HEK293 (cell line): Measurements from ENCODE around the gene KCNK4.

Experiments used
- CTCF ChIA-PET: fragments of 350-600 bp; formaldehyde crosslinking; extraction: SDS; loops from one replicate; lab custom pipeline; 2021; ENCODE audit warnings: antibody characterized with exemption; lab: Yijun Ruan, JAX
- POLR2A ChIA-PET: fragments of 300-600 bp; formaldehyde crosslinking; extraction: SDS; loops from one replicate; lab custom pipeline; 2020; ENCODE audit warnings: antibody characterized with exemption, inconsistent platforms; lab: Yijun Ruan, JAX
- H3K27ac ChIP-seq: fragments of 200-500 bp; sonication (Bioruptor generic); 2 replicates; pipeline ENCODE4 v1.5.1; 2014; ENCODE audit warnings: low read depth, low read length, control low read depth, inconsistent platforms; ENCODE audit errors: extremely low read depth
- H3K36me3 ChIP-seq, 2 experiments: fragments of 200-500 bp in 1 of 2; sonication (Bioruptor generic) in 1 of 2; 1 replicate in 1 of 2; 2 replicates in 1 of 2; pipeline ENCODE4 v1.5.1; 2014 to 2017; ENCODE audit warnings: inconsistent platforms in 2 of 2, low read length in 2 of 2; ENCODE audit not compliant: control insufficient read depth in 2 of 2, insufficient read depth in 1 of 2
- H3K4me1 ChIP-seq: fragments of 200-500 bp; sonication (Bioruptor generic); 2 replicates; pipeline ENCODE4 v1.5.1; 2014; ENCODE audit warnings: mild to moderate bottlenecking, low read length, inconsistent platforms; ENCODE audit not compliant: control insufficient read depth, insufficient read depth
- H3K4me3 ChIP-seq: 2 replicates; pipeline ENCODE4 v1.5.1; 2011; ENCODE audit warnings: low read depth, mild to moderate bottlenecking, control low read depth, low read length, moderate library complexity
- H3K9me3 ChIP-seq: fragments of 200-500 bp; sonication (Bioruptor generic); 2 replicates; pipeline ENCODE4 v1.5.1; 2014; ENCODE audit warnings: low read depth, low read length, inconsistent platforms; ENCODE audit not compliant: control insufficient read depth, insufficient read depth
- EGR2 ChIP-seq: fragments of 450-650 bp; formaldehyde crosslinking; IDR thresholded peaks from 2 replicates; pipeline ENCODE4 v1.5.1; 2016; ENCODE audit warnings: low read depth, missing biosample characterization, missing genetic modification characterization
- GLI2 ChIP-seq: fragments of 450-650 bp; formaldehyde crosslinking; IDR thresholded peaks from 2 replicates; pipeline ENCODE4; 2017; ENCODE audit warnings: missing biosample characterization, missing genetic modification characterization, low read depth, borderline replicate concordance
- KLF1 ChIP-seq: fragments of 450-650 bp; formaldehyde crosslinking; IDR thresholded peaks from 2 replicates; pipeline ENCODE4 v1.5.1; 2016; ENCODE audit warnings: missing biosample characterization, missing genetic modification characterization
- KLF17 ChIP-seq: fragments of 450-650 bp; formaldehyde crosslinking; IDR thresholded peaks from 2 replicates; pipeline ENCODE4 v1.5.1; 2016; ENCODE audit warnings: missing biosample characterization, missing genetic modification characterization
- PATZ1 ChIP-seq: fragments of 450-650 bp; formaldehyde crosslinking; IDR thresholded peaks from 2 replicates; pipeline ENCODE4 v1.5.1; 2016; ENCODE audit warnings: missing biosample characterization, missing genetic modification characterization
- PRDM2 ChIP-seq: fragments of 450-650 bp; formaldehyde crosslinking; IDR thresholded peaks from 2 replicates; pipeline ENCODE4 v1.5.1; 2016; ENCODE audit warnings: missing biosample characterization, missing genetic modification characterization, borderline replicate concordance
- SALL2 ChIP-seq: fragments of 450-650 bp; formaldehyde crosslinking; IDR thresholded peaks from 2 replicates; pipeline ENCODE4 v1.5.0; 2017; ENCODE audit warnings: missing biosample characterization, mild to moderate bottlenecking, missing genetic modification characterization, borderline replicate concordance
- SP7 ChIP-seq: fragments of 450-650 bp; formaldehyde crosslinking; IDR thresholded peaks from 2 replicates; pipeline ENCODE4 v1.5.1; 2016; ENCODE audit warnings: missing biosample characterization, missing genetic modification characterization
- ZEB2 ChIP-seq: fragments of 450-650 bp; formaldehyde crosslinking; IDR thresholded peaks from 2 replicates; pipeline ENCODE4 v1.5.1; 2016; ENCODE audit warnings: missing biosample characterization, missing genetic modification characterization
- ZFHX2 ChIP-seq: fragments of 450-650 bp; formaldehyde crosslinking; conservative IDR thresholded peaks from 2 replicates; pipeline ENCODE4 v1.5.1; 2016; ENCODE audit warnings: missing biosample characterization, missing genetic modification characterization
- ZNF112 ChIP-seq: fragments of 450-650 bp; formaldehyde crosslinking; IDR thresholded peaks from 2 replicates; pipeline ENCODE4 v1.5.0; 2017; ENCODE audit warnings: missing biosample characterization, missing genetic modification characterization
- ZNF16 ChIP-seq: fragments of 450-650 bp; formaldehyde crosslinking; IDR thresholded peaks from 2 replicates; pipeline ENCODE4 v1.5.1; 2016; ENCODE audit warnings: low read depth, missing biosample characterization, missing genetic modification characterization
- ZNF19 ChIP-seq: fragments of 450-650 bp; formaldehyde crosslinking; IDR thresholded peaks from 2 replicates; pipeline ENCODE4; 2016; ENCODE audit warnings: missing biosample characterization, missing genetic modification characterization, low read depth
- ZNF23 ChIP-seq: fragments of 450-650 bp; formaldehyde crosslinking; IDR thresholded peaks from 2 replicates; pipeline ENCODE4 v1.5.1; 2016; ENCODE audit warnings: missing biosample characterization, missing genetic modification characterization, borderline replicate concordance
- ZNF239 ChIP-seq: fragments of 450-650 bp; formaldehyde crosslinking; IDR thresholded peaks from 2 replicates; pipeline ENCODE4 v1.5.1; 2016; ENCODE audit warnings: missing biosample characterization, missing genetic modification characterization
- ZNF354C ChIP-seq: fragments of 450-650 bp; formaldehyde crosslinking; IDR thresholded peaks from 2 replicates; pipeline ENCODE4 v1.5.1; 2016; ENCODE audit warnings: missing biosample characterization, missing genetic modification characterization, low read depth, borderline replicate concordance
- ZNF362 ChIP-seq: fragments of 450-650 bp; formaldehyde crosslinking; IDR thresholded peaks from 2 replicates; pipeline ENCODE4 v1.5.1; 2016; ENCODE audit warnings: missing biosample characterization, missing genetic modification characterization
- ZNF416 ChIP-seq: fragments of 450-650 bp; formaldehyde crosslinking; IDR thresholded peaks from 2 replicates; pipeline ENCODE4 v1.5.1; 2016; ENCODE audit warnings: missing biosample characterization, missing genetic modification characterization
- ZNF473 ChIP-seq: fragments of 450-650 bp; formaldehyde crosslinking; IDR thresholded peaks from 2 replicates; pipeline ENCODE4 v1.5.1; 2017; ENCODE audit warnings: missing biosample characterization, missing genetic modification characterization
- ZNF580 ChIP-seq: fragments of 450-650 bp; formaldehyde crosslinking; IDR thresholded peaks from 2 replicates; pipeline ENCODE4 v1.5.1; 2016; ENCODE audit warnings: missing biosample characterization, missing genetic modification characterization
- ZNF660 ChIP-seq: fragments of 450-650 bp; IDR thresholded peaks from 2 replicates; pipeline ENCODE4 v1.5.1; 2018; ENCODE audit warnings: missing biosample characterization, mild to moderate bottlenecking, missing genetic modification characterization
- ZNF747 ChIP-seq: fragments of 450-650 bp; formaldehyde crosslinking; IDR thresholded peaks from 2 replicates; pipeline ENCODE4 v1.5.1; 2016; ENCODE audit warnings: missing biosample characterization, missing genetic modification characterization

The KCNK4 gene

GRCh38 chr11:64275841-64276240 lies 15.3 kb upstream of the KCNK4 start:
- Histone ChIP-seq H3K4me3 (no peak overlapping the region), H3K27ac (no peak overlapping the region), H3K36me3 (peaks cover 0 to 45% of the 10 kb centered on the region in 2 experiments; a peak in 2 of 3 replicates), H3K9me3 (no peaks in the 10 kb centered on the region), H3K4me1 (no peaks in the 10 kb centered on the region)
- CTCF ChIA-PET = interaction anchor here (1.0 to 1.8 kb wide), 7 partner anchors 9 to 69 kb away, joined by 3 to 9 read pairs (median 3); partner anchors contain the start of gene PLCB3
- TF ChIP-seq ZNF580 (tag by site-specific recombination) (no peak), ZNF16 (tag by site-specific recombination) (no peak), SALL2 (tag by site-specific recombination) (no peak), ZNF473 (tag by site-specific recombination) (no peak)
- POLR2A ChIA-PET = interaction anchor here (0.7 to 1.1 kb wide), 3 partner anchors 9 to 70 kb away, joined by 3 read pairs; partner anchors contain the start of gene BAD

- H3K4me3 ChIP-seq = no peak overlapping the region
- no peaks in the 10 kb centered on the region for H3K9me3 ChIP-seq
- H3K27ac ChIP-seq = no peak overlapping the region
- POLR2A ChIA-PET = no interaction called here
- CTCF ChIA-PET = interaction anchor here (0.6 to 1.8 kb wide), 9 partner anchors 20 to 191 kb away, joined by 3 to 9 read pairs (median 3); partner anchors contain the start of gene PLCB3
- H3K36me3 ChIP-seq = peaks cover 0 to 54% of the 10 kb centered on the region in 2 experiments; a peak in 2 of 3 replicates
- H3K4me1 ChIP-seq = no peaks in the 10 kb centered on the region
- TF ChIP-seq ZNF19 (tag by site-specific recombination) (no peak), ZNF660 (tag by site-specific recombination) (no peak), GLI2 (tag by site-specific recombination) (no peak), ZNF239 (tag by site-specific recombination) (no peak), ZNF23 (no peak), EGR2 (tag by site-specific recombination) (0 out of 2 replicates have a peak, but pooled peaks have one; percentile 43), ZNF416 (tag by site-specific recombination) (no peak), ZNF747 (no peak), KLF17 (tag by site-specific recombination) (0 out of 2 replicates have a peak, but pooled peaks have one; percentile 30), SP7 (tag by site-specific recombination) (no peak), ZNF354C (tag by site-specific recombination) (no peak), ZNF112 (tag by site-specific recombination) (no peak), KLF1 (tag by site-specific recombination) (peak; percentile 97), PATZ1 (tag by site-specific recombination) (no peak), ZEB2 (tag by site-specific recombination) (no peak), ZFHX2 (tag by site-specific recombination) (peak; percentile 61), PRDM2 (tag by site-specific recombination) (no peak), ZNF362 (tag by site-specific recombination) (no peak)
Observed at GRCh38 chr11:64276653-64277431, 14.3 kb upstream of the KCNK4 start.
